GM12872 (cell line): ENCODE data around the gene GNAS-AS1.

Source experiments
- TF ChIP-seq, protein P1 (sequence below): IDR thresholded peaks from 3 replicates; pipeline ENCODE4 v1.5.1; 2011; ENCODE audit warnings: low read depth, mild to moderate bottlenecking, low read length, moderate library complexity; ENCODE audit not compliant: insufficient read depth

The GNAS-AS1 gene

DNA sequence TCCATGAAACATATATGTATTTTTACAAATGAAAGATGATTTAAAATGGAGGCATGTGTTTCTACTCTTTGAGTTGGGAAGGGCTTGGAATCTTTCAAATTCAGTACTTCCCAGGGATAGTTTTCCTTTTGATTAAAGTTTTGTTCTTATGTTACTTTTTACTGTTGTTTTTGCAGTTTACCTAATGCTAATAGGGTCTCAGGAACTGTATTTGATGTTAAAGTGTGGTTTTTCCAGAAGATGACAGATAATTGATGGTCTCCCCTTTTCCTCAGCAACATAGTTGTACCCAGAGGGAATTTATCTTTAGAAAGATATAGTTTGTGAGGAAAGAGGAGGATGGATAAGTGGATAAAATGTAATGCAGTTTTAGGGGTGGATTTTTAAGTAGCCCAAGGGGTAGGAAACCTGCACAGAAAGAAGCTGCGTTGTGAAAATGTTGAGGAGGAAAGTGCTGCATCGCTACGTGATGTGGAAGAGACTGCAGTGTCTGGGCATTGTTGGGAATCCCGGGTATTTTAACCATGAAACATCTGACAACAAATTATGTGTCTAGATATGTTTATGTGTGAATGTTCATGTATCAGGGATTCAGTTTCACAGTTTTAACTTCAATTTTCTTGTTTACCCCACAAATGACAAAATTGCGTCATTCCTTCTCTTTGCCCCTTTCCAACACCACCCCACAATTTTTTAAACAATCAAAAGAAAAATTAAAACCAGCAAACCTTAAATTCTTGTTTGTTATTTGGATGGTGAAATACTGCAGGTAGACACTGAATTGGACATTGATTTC lies 44.1 kb upstream of the GNAS-AS1 start:
- TF ChIP-seq, protein P1, sequence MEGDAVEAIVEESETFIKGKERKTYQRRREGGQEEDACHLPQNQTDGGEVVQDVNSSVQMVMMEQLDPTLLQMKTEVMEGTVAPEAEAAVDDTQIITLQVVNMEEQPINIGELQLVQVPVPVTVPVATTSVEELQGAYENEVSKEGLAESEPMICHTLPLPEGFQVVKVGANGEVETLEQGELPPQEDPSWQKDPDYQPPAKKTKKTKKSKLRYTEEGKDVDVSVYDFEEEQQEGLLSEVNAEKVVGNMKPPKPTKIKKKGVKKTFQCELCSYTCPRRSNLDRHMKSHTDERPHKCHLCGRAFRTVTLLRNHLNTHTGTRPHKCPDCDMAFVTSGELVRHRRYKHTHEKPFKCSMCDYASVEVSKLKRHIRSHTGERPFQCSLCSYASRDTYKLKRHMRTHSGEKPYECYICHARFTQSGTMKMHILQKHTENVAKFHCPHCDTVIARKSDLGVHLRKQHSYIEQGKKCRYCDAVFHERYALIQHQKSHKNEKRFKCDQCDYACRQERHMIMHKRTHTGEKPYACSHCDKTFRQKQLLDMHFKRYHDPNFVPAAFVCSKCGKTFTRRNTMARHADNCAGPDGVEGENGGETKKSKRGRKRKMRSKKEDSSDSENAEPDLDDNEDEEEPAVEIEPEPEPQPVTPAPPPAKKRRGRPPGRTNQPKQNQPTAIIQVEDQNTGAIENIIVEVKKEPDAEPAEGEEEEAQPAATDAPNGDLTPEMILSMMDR = no peak

DNA sequence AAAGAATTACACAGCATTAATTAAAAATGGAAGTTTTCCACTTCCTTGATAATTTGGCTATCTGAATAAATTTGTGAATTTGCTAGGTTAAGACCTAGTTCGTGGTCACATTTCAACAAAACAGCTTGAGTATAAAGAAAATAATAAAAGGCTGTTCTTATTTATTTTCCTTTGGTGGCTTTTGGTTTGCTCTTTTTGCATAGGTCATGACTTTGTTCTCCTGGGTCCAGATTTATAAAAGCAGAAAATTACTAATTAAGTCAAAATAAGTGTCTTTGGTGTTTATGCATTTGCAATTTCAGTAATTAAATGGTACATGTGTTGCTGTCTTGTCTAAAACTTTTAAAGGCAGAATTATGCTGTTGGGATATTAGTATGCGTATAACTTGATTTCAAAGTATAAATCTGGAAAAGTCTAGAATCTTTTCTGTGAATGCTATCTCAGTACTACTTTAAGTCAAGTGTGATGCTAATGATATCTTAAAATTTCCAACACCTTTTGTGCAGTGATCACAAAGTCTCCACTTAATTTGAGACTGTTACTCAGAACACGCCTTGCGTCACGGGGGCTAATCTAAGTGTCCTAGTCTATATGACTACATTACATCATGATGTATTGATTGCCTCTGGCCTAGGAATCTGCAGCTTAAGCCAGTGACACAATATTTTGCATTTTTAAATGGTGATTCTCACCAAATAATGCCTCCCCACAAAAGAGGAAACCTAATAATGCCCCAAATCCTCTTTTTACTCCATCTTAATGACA lies 42.8 kb upstream of the GNAS-AS1 start:
- TF ChIP-seq, protein P1 = no peak

DNA sequence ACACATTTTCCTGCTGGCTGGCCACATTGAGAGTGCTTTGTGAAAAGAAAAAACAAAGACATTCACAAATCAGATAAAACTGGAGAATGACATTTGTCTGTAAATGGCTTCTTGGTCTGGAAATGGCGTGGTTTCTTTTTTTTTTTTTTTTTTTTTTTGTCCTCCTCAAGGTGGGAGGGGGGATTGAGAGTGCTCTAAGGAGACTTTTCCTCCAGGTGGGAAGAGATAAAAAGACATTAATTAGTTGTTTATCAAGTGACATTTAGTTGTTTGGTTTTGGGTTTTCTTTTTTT lies 42.2 kb upstream of the GNAS-AS1 start:
- TF ChIP-seq, protein P1 = no peak

DNA sequence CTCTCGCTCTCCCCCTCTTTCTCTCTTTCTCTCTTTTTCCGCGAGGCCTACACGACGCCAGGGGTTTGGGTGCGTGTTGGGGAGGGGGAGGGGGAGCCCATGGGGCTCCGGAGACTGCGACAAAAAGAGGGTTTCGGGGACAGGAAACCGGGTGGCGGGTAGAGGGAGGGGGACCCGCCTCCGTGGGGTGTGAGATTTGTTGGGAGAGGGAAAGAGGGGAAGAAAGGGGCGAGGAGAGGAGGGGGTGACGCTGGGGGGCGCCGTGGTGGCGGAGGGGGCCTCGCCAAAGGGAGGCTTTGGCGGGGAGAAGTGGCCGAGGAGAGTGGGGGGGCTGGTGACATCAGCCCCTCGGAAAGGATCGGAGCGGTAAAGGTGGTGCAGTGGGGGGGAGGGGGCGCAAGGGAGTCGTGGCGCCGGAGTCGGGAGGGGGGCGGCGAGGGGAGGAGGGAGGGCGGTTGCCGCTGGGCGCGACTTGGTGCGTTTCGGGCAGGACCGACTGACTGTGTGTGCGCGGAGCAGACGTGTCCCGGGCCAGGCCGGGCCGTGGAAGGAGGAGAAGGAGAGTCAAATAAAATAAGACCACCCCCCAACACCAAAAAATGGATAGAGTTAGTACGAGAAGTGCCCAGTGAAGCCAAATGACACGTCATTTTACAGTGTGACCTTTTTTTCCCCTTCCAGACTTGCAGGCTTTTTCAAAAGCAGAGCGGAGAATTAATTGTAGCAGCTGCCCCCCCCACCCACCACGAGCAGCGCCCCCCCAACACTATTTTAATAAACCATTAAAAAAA lies 41.6 kb upstream of the GNAS-AS1 start:
- TF ChIP-seq, protein P1 = peak; percentile 26; the same call in 1 of the 3 replicates

DNA sequence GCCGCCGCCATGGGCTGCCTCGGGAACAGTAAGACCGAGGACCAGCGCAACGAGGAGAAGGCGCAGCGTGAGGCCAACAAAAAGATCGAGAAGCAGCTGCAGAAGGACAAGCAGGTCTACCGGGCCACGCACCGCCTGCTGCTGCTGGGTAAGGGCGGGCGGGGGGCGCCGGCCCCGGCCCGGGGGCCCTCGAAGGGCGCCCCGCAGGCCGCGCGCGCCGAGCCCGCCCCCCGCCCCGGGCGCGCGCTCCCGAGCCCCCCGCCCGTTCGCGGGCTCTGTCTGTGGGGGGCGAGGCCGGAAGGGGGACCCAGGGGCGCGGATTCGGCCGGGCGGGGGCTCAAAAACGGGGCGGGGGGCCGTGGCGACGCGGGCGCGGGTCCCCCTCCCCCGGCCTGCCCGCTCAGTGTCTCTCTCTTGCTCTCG lies 41.0 kb upstream of the GNAS-AS1 start:
- TF ChIP-seq, protein P1 = no peak

DNA sequence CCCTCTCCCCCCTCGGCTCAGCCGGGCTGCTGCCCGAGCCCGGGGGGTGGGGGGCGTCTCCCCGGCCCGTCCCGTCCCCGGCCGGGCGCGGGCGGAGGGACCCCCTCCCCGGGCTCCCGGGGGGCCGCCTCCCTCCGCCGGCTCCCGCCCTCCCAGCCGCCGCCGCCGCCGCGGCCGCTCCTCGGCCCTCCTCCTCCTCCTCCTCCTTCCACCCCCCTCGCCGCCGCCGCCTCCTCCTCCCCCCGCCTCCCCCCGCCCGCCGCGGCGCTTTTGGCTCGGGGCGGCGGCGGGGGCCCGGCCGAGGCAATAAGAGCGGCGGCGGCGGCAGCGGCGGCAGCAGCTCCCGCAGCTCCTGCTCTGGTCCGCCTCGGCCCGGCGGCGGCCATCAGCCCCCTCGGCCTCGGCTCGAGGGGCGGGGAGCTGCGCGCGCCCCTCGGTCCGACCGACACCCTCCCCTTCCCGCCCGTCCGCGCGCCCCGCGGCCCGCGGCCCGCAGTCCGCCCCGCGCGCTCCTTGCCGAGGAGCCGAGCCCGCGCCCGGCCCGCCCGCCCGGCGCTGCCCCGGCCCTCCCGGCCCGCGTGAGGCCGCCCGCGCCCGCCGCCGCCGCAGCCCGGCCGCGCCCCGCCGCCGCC lies 40.5 kb upstream of the GNAS-AS1 start:
- TF ChIP-seq, protein P1 = no peak
